HEK293T (cell line): ENCODE results near the gene NRBP1.

ENCODE experiments used
- CTCF ChIA-PET: fragments of 350-600 bp; formaldehyde crosslinking; extraction: SDS; loops from one replicate; lab custom pipeline; 2021; ENCODE audit warnings: antibody characterized with exemption, inconsistent platforms; lab: Yijun Ruan, JAX
- POLR2A ChIA-PET: fragments of 350-600 bp; formaldehyde crosslinking; extraction: SDS; loops from one replicate; lab custom pipeline; 2020; ENCODE audit warnings: antibody characterized with exemption, inconsistent platforms; lab: Yijun Ruan, JAX
- DNase-seq: peaks from one replicate; pipeline ENCODE4 v3.0.0; 2012; ENCODE audit warnings: mixed read lengths; ENCODE audit errors: extremely low spot score
- ARNT ChIP-seq: fragments of 450-650 bp; IDR thresholded peaks from 2 replicates; pipeline ENCODE4 v1.6.1; 2017; ENCODE audit warnings: mild to moderate bottlenecking
- BHLHE40 ChIP-seq: fragments of 450-650 bp; IDR thresholded peaks from 2 replicates; pipeline ENCODE4 v1.6.1; 2016; ENCODE audit warnings: mild to moderate bottlenecking, moderate library complexity, borderline replicate concordance
- CTBP1 ChIP-seq: fragments of 450-650 bp; IDR thresholded peaks from 2 replicates; pipeline ENCODE4 v1.6.1; 2016; ENCODE audit warnings: borderline replicate concordance
- ELF4 ChIP-seq: fragments of 450-650 bp; IDR thresholded peaks from 2 replicates; pipeline ENCODE4 v1.6.1; 2017; ENCODE audit warnings: antibody characterized with exemption
- FOXA1 ChIP-seq: fragments of 450-650 bp; IDR thresholded peaks from 2 replicates; pipeline ENCODE4 v1.6.1; 2016; ENCODE audit warnings: mild to moderate bottlenecking
- FOXK2 ChIP-seq: fragments of 450-650 bp; IDR thresholded peaks from 2 replicates; pipeline ENCODE4 v1.6.1; 2016; ENCODE audit warnings: mild to moderate bottlenecking
- FOXM1 ChIP-seq: fragments of 450-650 bp; IDR thresholded peaks from 2 replicates; pipeline ENCODE4 v1.6.1; 2017; ENCODE audit warnings: mild to moderate bottlenecking, borderline replicate concordance
- HDGF ChIP-seq: fragments of 450-650 bp; IDR thresholded peaks from 2 replicates; pipeline ENCODE4 v1.6.1; 2017; ENCODE audit warnings: antibody characterized with exemption, borderline replicate concordance
- L3MBTL2 ChIP-seq: fragments of 450-650 bp; conservative IDR thresholded peaks from 2 replicates; pipeline ENCODE4 v1.6.1; 2016; ENCODE audit warnings: mild to moderate bottlenecking
- LEF1 ChIP-seq: fragments of 450-650 bp; IDR thresholded peaks from 2 replicates; pipeline ENCODE4 v1.6.1; 2017; ENCODE audit warnings: mild to moderate bottlenecking, borderline replicate concordance
- NFRKB ChIP-seq: fragments of 450-650 bp; IDR thresholded peaks from 2 replicates; pipeline ENCODE4 v1.6.1; 2016; ENCODE audit warnings: mild to moderate bottlenecking, moderate library complexity
- SP1 ChIP-seq: fragments of 450-650 bp; IDR thresholded peaks from 2 replicates; pipeline ENCODE4 v1.6.1; 2017
- SUZ12 ChIP-seq: fragments of 450-650 bp; IDR thresholded peaks from 2 replicates; pipeline ENCODE4 v1.6.1; 2016; ENCODE audit warnings: mild to moderate bottlenecking
- TARDBP ChIP-seq: fragments of 450-650 bp; IDR thresholded peaks from 2 replicates; pipeline ENCODE4 v1.6.1; 2016
- ZNF384 ChIP-seq: fragments of 450-650 bp; IDR thresholded peaks from 2 replicates; pipeline ENCODE4 v1.6.1; 2016
- TF ChIP-seq, protein P1 (sequence below): fragments of 450-650 bp; IDR thresholded peaks from 2 replicates; pipeline ENCODE4 v1.6.1; 2016

The NRBP1 gene

DNA sequence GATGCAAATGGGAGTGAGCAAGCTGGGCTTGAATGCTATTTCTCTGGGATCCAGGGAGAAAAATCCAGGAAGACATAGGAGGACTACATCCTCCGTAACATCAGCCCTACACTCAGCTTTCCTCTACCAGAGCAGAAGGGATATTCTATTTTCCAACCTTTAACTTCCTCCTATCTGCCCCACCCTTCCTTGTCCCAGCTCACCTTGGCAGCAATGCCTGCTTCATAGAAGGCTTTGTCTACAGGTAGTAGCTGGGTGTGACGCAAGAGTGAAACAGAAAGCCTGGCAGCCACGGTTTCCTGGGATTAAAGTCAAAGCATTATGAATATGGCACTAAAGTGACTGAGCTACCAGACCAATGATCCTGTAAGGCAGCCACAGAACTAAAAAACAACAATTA is 17.6 kb downstream of the NRBP1 start:
- CTCF ChIA-PET: no interaction called here
- no peak for TF ChIP-seq HDGF
- DNase-seq: no peak
- POLR2A ChIA-PET: interaction anchor here (1.1 to 1.2 kb wide), 2 partner anchors 18 to 37 kb away, joined by 3 to 4 read pairs; partner anchors contain the start of genes NRBP1 and PPM1G

DNA sequence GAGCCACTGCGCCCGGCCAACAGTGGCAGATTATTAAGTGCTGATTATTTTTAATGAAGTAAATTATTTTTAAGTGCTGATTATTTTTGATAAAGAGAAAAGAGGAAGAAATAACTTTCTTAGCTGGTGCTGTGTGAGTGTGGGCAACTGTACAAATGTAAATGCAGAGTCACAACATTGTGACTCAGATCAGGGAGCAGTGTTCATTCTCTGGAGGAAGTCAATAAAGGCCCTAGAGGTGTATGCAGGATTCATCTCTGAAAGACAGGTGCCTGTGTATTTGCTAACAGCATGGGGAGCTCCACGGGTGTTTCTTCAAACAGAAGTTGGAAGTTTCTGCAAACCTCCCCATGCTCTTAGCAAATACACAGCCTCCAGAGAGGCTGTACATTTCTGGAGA is 19.9 kb downstream of the NRBP1 start:
- ChIA-PET POLR2A (interaction anchor here (1.2 kb wide), 1 partner anchor 19 kb away, joined by 3 read pairs; the partner anchor contains the start of gene NRBP1), CTCF (interaction anchor here (0.6 kb wide), 1 partner anchor 19 kb away, joined by 3 read pairs; no protein-coding TSS in a partner anchor)
- DNase-seq: no peak
- no peak for TF ChIP-seq SP1
- no peak for TF ChIP-seq CTBP1
- no peak for TF ChIP-seq FOXK2
- TF ChIP-seq, protein P1, sequence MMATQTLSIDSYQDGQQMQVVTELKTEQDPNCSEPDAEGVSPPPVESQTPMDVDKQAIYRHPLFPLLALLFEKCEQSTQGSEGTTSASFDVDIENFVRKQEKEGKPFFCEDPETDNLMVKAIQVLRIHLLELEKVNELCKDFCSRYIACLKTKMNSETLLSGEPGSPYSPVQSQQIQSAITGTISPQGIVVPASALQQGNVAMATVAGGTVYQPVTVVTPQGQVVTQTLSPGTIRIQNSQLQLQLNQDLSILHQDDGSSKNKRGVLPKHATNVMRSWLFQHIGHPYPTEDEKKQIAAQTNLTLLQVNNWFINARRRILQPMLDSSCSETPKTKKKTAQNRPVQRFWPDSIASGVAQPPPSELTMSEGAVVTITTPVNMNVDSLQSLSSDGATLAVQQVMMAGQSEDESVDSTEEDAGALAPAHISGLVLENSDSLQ: no peak
- TF ChIP-seq BHLHE40: no peak
- TF ChIP-seq FOXA1: no peak
- TF ChIP-seq NFRKB: no peak
- TF ChIP-seq SUZ12: no peak
- no peak for TF ChIP-seq FOXM1
- TF ChIP-seq LEF1: no peak
- TF ChIP-seq ZNF384: no peak
- no peak for TF ChIP-seq ARNT
- no peak for TF ChIP-seq HDGF
- no peak for TF ChIP-seq L3MBTL2
- no peak for TF ChIP-seq TARDBP
- TF ChIP-seq ELF4: no peak

DNA sequence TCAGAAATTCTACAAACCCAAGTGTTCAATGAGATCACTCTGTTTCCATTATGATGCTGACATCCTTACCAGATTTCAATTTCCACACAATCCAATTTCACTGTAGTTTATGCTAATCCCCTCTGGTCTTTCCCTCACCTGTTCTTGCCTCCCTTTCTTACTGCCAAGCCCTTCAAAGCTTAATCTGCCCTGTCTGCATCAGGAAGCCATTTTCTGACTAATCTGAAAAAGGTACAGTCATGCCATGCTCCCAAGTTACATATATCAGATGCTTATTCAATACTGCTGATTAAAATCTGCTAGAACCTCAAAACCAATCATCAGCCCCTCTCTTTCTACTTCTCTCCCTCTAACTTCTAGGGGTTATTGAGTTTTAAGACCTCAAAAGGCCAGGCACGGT is 22.7 kb downstream of the NRBP1 start:
- CTCF ChIA-PET: no interaction called here
- POLR2A ChIA-PET: no interaction called here
- no peak for TF ChIP-seq ZNF384
- TF ChIP-seq TARDBP: no peak
- no peak for TF ChIP-seq FOXA1
- no peak for DNase-seq

DNA sequence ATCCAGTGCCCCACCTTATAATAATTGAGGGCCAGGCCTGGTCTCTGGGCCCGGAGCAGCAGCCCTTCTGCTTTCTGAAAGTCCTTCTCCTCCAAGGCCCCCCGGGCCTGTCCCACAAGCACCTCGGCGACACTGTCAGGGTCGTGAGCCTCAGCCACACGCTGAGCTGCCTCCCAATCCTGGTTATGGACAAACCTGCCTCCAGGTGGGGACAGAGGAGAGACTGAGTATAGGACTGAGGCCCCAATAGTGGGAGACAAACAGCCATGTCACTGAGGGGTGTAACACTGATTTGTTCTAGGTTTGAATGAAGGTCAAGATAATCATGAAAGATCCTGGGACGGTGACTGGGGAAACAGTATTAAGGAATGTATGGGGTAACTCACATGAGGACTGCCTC is 25.5 kb downstream of the NRBP1 start:
- ChIA-PET CTCF (no interaction called here), POLR2A (no interaction called here)
- TF ChIP-seq SUZ12 (no peak), NFRKB (no peak), CTBP1 (no peak), SP1 (no peak), ELF4 (no peak), FOXK2 (no peak), FOXM1 (no peak), BHLHE40 (no peak), L3MBTL2 (no peak), ARNT (no peak), LEF1 (no peak), HDGF (no peak)
- TF ChIP-seq, protein P1: no peak
- DNase-seq: no peak

DNA sequence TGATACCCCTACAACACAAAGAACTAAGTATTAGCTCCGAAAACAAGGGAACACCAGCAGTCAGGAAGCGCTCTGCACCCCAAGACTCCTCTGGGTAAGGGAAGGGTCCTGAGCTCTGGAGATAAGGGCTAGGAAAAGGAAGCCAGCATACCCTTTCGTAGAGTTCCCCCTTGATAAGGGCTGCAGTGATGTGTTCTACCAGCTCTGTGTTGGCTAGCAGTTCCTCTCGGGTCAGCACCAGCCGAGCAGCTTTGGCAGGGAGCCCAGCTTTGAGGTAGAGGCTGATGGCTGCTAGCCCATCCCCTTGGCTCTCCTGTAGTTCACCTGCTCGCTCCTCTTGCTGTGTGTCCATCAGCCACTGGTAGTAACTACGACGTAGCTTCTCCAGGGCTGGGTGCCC is 32.7 kb downstream of the NRBP1 start:
- ChIA-PET POLR2A (no interaction called here), CTCF (no interaction called here)
- TF ChIP-seq BHLHE40 (no peak), HDGF (no peak), FOXM1 (no peak), CTBP1 (no peak), L3MBTL2 (no peak), SUZ12 (no peak), TARDBP (no peak), ELF4 (no peak), SP1 (no peak), ZNF384 (no peak), NFRKB (no peak), FOXA1 (no peak), LEF1 (no peak), FOXK2 (no peak), ARNT (no peak)
- TF ChIP-seq, protein P1: no peak
- no peak for DNase-seq

DNA sequence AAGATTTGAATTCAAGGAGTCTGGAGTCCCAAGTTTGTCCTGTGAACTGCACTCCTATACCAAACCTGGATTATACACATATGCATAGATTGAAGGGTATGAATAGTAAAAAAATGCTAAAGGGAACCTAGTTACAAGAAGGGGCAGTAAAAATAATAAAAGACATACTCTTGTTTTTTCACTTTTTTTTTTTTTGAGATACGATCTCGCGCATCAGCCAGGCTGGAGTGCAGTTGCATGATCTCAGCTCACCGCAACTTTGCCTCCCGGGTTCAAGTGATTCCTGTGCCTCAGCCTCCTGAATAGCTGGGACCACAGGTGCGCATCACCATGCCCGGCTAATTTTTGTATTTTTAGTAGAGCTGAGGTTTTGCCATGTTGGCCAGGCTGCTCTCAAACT is 36.0 kb downstream of the NRBP1 start:
- no peak for DNase-seq
- POLR2A ChIA-PET: interaction anchor here (1.1 kb wide), 1 partner anchor 55 kb away, joined by 3 read pairs; the partner anchor contains the start of gene PPM1G
- TF ChIP-seq ARNT: no peak
- no peak for TF ChIP-seq FOXK2
- TF ChIP-seq FOXA1: no peak
- no peak for TF ChIP-seq SUZ12
- TF ChIP-seq HDGF: no peak
- no peak for TF ChIP-seq TARDBP
- no peak for TF ChIP-seq FOXM1
- TF ChIP-seq ELF4: no peak
- TF ChIP-seq CTBP1: no peak
- no peak for TF ChIP-seq NFRKB
- TF ChIP-seq BHLHE40: no peak
- no peak for TF ChIP-seq L3MBTL2
- TF ChIP-seq, protein P1: no peak
- no peak for TF ChIP-seq LEF1
- TF ChIP-seq SP1: no peak
- CTCF ChIA-PET: interaction anchor here (0.7 kb wide), 1 partner anchor 36 kb away, joined by 4 read pairs; the partner anchor contains the start of gene NRBP1
